Activated T-cell treated with anti-CD3 and anti-CD28 coated beads, Interleukin-2, amount 50 U/mL, for 48 hours (primary cell): ENCODE results near the gene ALS2CL.
"Not testable (repeated sequence)": the region's sequence is repeated elsewhere in the genome, so short reads cannot be mapped to it uniquely, and the experiment has no call there.

Experiments
- DNase-seq, 2 experiments: peaks; one replicate each; pipeline ENCODE4 v3.0.0-alpha.2; 2020

Gene ALS2CL

DNA sequence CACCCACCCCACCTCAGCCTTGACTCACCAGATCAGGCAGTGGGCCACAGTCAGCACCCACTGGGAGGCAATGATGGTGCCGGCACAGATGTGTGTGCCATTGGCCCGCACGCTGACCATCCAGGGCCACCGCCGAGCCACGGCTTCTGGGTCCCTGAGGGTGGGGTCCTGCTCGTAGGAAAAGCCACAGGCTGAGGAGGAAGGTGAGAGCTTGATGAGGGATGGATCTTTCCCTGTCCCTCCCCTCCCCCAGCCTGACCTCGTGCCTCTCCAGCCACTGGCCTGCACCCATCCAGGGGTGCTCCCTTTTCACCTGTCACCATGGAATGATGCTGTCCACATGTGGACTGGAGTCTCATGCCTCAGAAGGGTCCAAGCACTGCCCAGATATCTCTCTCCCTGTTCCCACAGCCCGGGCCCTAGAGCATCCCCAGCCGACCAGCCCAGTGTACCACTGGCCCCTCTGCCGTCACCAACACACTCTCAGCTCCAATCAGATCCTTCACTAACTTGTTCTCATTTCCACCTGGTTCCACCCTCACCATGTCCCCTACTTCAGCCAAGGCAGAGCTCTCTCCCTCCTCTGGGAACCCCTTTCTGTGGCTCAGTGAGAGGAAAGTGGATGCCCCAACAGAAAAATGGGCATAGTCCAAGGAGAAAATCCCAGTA is 22.2 kb upstream of the ALS2CL start:
- peak in 1 of 2 experiments; percentile 17 for DNase-seq

DNA sequence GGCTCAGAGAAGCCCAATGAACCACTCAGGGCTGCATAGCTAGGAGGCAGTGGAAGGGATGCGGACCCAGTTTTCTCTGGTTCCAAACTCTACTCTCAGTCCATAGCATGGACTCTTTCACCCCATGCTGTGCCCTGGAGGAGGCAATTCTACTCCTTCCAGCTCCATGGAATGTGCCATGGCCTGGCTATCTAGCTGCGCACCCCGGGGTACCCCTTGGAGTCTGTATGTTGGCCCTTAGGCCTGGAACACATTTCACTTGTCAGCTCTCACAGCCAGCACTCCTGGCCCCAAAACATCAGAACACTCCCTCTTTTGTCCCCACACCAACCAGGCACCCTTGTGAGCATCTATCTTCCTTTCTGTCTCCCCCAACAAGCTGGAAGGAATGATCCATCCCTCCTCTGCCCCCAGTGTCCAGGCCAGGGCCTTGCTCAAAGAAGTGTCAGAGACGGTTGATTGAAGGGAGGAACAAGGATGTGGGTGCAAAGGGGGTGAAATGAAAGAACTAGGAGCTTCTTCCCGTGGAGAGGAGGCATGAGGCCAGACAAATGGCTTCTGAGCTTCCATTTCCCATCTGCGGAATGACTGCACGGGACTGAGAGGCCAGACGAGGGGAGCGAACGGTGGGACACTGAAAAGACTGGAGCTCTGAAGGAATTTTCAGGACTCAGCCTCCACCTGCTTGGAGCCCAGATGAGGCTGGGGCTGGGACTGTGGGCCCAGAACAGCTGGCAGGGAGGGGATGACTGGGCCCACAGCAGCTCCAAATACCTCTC is 21.4 kb upstream of the ALS2CL start:
- peak in 1 of 2 experiments; percentile 16 for DNase-seq

DNA sequence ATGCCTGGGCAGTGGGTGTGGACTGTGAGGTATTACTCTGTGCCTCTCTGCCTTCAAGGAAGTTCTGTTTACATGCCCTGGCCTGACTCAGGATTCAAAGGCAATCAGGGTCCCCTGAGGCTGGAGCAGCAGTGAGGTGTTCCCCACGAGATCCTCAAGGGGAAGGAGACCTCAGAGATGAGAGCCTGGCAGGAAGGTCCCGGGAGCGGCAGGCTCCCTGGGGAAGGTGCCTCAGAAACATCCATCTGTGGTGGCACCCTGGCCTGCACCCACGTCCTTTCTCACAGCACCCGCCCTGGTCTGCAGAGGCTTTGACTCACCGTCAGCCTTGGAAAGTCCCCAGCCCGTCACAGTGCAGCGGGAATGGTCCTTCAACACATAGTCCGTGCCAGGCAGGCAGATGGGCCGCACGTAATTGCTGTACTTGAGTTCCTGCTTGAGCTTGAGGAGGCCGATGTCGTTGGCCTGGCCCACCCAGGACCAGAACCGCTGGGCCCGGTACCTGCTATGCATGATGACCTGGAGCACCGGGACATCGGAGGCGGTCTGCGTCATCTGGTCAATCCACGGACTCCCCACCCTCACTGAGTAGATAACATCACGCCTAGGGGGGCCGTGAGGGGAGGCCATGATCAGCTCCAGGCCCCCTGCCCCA is 20.5 kb upstream of the ALS2CL start:
- DNase-seq: peak; percentile 65 to 72

DNA sequence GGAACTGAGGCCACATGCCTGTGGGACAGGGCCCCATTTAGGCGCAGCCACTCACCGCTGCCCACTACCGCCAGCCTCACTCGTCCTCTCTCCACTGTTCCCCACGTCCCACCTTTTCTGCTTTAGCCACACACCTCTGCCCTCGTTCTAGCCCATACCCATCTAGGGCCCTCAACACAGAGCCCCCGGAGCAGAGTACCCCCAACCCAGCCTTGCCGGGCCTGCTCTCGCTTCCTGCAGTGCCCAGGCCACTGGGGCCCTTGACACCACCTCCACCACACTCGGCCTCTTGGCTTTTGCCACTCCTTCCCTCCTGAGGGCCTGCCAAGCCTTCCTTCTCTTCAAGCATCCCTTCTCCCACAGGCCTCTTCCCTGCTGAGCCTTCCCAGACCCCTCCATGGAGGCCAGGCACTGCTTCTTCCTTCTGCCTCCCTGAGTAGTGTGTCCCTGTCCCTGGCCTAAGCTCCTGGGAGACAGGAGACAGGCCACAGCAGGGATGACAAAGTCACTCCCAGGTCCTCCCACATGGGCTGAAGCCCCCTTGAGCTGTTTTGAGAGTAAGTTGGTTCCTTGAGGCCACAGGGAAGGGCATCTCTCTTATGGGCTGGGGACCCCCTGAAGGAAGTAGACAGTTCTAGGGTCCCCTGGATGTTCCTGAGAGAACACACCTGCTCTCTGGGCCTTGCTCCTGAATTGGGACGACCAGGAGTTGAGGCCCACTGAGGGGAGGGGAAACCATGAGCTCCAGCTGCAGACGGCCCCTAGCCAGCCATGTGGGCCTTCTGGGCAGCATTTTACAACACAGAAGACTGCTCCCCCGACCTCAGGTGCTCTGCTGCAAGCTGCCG is 19.8 kb upstream of the ALS2CL start:
- peak; percentile 11 to 14 for DNase-seq

DNA sequence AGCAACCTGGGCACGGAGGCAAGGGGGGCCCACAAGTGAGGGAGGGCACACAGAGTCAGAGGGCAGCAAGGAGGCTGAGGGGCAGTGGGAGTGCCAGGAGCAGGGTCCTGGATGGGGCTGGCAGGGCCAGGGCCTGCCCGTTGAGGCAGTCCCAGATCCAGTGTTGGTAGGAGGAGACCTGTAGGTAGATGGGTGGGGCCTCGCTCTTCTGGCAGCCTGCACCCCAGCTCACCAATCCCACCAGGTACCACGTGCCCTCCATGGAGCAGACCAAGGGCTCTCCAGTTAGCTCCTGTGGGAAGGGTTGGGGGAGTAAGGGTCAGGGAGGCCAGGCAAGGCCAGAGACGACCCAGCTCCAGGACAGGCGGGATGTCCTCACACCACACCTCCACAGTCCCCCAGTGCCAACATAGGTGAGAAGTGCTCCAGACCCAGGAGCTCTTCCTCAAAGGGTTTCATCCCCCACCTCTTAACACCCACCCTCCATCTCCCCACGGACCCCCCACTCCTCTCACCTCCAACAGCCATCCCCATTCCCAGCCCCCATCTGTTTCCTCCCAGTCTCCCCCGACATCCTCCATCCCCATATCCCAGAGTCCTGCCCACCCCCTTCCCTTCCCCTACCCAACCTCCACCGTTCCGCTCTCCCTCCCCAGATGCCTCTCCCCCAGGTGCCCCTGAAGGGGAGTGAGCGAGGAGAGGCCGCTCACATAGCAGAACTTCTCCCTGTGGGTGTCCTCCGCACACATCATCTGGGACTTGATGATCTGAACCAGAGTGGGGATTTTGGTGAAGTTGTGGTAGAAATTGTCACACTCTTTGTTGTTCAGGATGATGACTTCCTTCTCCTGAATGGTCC is 18.9 kb upstream of the ALS2CL start:
- DNase-seq: peak; percentile 9 to 11

DNA sequence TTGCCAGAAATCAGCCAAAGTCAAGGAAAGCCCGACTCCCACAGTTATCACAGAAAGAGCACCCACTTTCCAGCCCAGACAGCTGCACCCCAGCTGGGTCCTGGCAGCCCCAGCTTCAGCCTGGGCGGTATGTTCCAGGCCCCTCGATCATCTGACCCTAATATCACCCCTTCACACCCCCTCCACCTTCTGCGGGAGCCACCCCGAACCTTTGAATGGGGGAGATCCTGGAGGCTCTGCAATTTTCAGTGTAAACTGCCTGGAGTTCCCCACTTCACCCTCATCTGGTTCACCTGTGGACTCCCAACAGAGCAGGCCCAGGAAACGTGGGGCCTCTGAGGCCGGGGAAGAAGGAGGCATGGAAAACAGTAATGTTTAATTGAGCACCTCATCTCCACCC is 18.3 kb upstream of the ALS2CL start:
- DNase-seq: peak in 1 of 2 experiments; percentile 9

DNA sequence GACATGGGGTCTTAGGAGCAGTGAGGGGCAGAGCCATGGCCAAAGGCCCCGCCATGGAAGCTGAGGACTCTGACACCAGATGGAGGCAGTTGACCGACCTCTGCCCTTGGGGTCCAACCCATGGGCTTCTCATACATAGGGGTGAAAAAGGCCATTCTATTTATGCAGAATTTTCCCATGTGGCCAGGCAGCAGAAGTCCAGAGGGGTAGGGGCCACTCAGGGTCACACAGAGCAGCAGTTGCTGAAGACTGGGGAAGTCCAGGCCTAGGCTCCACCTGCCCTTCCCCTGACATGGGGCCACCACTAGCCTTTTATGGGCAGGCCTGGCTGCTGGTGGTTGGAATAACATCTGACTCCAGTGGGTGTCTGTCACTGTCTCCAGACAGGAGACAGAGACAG is 17.8 kb upstream of the ALS2CL start:
- peak in 1 of 2 experiments; percentile 11 for DNase-seq

DNA sequence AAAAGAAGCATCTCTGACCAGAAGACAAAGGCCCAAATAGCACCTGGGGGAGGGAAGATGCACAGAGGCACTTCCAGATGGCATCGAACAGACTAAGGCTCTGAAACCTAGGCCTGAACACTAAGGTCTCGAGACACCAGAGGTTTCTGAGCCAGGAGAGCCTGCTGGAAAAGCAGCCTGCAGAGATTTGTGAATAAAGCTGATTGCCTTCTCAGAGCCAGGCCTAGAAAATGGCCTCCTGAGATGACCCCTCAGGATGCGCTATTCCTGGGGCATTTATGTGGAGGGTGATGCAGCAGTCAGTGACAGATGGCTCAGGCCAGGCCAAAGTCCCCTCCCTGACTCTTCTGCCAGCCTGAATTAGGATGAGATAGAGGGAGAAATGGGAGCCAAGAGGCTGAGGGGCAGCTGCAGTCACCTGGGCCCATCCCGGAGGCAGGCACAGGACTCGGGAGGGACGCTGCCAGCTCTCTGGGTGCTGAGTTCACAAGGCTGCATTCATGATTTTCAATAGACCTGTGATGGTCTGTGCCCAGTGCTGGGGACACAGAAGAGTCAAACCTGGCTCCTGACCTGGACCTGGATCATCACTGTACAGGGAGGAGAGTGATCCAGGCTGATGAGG is 17.3 kb upstream of the ALS2CL start:
- DNase-seq: no peak

DNA sequence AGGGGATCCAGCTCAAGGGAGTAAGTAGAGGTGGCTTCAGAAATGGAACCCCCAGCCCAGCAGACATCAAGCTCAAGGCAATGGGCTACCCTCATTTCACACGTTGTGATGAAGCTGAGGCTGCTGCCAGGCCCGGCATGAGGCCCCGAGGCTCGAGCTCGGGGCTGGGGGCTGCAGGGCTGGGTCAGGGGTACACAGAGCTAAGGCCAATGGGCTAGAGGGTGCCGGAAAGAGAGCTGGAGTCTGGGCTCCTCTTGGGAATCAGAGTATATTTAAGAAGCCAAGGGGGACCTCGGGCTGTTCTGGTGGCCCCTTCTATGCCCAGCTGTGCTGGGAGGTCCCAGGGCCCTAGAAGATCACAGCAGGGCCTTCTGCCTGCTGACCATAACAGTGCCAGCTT is 16.8 kb upstream of the ALS2CL start:
- no peak for DNase-seq

DNA sequence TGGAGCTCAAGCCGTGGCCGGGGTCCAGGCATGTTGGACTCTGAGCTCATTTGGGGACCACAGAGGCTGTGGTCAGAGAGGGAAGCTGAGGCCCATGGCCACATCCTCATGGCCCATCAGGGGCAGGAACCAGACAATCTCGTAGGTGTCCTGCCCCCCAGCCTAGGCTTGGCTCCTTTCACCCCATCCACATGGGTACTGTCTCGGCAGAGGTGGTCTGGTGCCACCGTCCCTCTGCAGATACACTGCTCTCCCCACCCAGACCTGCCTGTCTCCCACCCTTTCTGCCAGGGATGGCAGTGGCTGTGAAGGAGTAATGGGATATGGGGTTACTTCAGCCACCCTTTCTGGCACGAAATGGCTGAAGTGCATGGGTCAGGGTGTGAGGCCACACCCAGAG is 16.2 kb upstream of the ALS2CL start:
- no peak for DNase-seq

DNA sequence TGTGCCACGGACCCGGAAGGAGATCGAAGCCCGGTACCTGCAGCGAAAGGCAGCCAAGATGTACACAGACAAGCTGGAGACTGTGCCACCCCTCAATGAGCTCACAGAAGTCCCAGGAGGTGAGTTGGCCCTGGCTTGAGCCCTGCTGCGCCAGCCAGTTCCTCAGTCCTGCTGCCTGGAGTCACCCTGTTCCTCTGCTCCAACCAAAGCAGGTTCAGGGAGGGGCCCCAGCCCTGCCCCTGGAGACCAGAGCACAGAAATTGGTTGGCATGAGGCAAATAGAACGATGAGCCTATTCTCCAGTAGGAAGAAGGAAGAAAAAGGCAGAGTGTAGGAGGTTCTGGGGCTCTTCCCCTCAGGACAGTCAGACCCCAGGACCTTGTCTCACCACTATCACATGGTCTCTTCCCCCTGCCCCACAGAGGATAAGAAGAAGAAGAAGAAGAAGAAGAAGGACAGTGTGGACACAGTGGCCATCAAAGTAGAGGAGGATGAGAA is 15.7 kb upstream of the ALS2CL start:
- no peak for DNase-seq

DNA sequence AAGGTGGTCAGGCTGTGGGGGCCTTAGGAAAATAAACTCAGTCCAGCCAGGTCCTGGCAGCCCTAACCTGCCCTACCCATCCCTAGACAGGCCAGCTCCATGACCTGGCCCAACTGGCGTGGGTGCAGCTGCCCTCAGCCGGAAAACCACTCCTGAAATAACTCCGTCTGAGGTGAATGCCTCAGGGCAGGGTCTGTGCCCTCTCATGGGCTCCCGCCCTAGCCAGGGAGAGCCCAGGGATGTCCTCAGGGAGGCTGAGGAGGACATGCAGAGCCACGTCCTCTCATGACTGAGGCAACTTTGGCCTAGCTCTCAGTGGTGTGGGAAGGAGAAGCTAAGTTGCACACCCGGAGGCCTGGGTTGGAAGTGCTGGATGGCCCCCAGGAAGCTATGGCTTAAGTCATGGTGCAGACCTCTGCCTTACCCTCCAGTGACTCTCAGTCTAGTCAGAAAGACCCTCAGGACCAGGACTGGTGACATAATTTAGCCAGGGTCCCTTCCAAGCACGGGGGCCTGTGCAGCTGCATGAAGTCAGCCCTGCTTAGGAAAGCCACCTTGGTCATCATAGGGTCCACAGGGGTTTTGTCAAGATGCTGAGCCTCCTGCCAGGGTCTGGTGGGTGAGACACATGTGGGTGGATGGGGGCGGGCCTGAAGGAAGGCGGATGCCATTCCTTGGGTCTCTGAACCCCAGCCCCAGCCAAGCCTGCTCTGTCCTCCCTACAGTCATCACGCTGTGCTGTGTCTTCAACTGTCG is 15.1 kb upstream of the ALS2CL start:
- DNase-seq: no peak

DNA sequence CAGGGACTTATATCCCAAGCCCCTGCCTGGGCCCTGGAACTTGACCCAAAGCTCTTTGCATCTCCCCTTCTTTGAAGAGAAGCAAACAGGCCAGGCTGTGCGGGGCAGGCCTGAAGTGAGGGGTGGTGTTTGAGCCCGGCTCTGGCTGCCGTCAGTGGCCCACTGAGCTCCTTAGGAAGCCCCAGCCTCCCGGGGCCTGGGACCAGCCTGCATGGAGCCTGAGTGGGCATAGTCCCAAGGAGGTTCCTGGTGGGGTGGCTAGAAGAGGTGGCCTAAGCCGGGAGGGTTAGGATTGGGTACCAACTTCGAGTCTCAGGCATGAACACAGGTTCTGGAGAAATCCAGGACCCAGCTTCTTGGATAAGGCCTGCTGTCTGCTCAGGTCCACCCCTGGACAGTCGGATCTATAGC is 14.1 kb upstream of the ALS2CL start:
- no peak for DNase-seq

DNA sequence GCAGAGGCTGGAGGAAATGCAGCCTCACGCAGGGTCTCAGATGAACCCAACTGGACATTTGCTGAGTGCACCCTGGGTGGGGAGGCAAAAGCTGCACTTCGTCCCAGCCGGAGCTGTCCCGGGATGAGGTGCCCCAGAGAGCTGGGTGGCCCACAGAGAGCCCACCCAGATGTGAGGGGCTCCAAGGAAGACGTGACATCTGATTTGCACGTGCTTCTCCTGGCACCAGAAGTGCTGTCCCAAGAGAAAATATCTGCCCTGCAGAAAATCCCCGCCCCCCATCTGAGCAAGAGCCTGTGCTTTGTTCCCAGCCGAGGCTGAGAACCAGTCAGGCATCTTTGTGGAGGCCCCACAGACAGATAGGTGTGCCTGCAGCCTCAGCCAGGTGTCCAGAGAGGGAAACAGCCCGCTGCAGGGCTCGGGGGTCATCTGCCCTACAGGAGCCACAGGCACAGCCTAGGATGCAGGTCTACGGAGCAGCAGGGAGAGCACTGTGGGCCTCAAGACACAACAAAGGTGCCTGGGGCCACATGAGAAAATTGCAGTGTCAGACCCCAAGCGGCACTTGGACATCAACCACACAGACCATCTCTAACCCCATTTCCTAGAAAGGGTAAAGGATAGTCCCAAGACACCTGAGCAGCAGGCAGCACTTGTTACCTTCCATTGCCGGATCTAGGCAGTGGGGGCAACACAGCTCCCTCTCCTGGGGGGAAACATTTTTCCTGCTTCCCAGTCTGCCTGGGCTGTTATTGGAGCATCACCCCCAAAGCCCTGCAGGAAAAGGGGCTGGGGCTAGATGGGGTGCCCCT is 13.5 kb upstream of the ALS2CL start:
- no peak for DNase-seq

DNA sequence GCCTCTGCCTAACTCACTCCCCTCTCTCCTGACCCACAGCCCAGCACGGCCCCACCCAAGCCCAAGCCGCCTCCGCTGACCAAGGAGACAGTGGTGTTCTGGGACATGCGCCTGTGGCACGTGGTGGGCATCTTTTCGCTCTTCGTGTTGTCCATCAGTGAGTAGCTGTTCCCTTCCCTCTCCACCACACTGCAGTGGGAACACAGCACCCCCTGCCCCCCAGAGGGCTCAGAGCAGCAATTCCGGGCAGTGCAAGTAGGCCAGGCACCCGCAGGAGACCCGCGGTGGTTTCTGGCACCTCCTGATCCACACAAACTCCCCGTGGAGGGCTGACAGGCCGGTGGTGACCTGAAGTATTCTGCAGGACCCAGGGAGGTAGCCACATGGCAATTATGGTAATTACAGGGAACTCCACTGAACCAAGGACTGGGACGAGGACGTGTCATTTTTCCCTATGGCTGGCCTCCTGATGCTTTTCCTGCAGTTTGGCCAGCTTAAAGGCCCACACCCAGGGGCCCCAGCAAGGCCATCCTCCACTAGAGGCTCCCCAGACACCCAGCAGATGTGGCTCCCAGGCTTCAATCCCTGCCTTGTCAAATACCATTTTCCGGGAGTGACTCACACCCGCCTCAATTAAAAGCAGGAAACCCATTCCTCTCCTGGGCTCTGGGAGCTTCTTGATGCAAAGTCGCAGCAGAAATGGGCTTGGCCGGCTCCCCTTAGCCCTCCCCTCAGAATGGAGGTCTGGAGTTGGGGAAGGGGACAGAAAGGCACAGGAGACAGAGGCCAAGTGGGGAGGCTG is 12.5 kb upstream of the ALS2CL start:
- no peak for DNase-seq

DNA sequence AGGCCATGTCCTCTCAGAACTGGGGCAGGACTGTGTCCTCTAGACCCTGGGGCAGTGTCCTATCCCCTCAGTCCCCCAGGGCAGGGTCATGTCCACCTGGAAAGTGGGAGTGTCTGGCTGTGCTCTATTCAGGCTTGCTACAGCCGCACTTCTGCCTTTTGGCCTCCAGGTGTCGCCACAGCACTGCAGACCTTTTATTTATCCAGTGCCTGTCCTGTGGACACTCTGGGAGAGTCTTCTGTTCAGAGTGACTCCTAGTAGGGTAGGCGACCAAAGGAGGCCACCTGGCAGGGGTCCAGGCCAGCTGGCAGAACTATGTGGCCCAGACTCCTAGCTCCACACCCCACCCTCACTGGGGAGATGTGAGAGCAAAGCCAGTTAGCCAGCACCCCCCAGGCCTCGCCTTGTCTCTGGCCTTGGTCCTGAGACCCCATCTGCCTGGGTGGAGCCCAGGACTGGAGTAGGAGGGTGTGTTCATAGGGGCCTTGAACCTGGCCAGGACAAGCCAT is 11.6 kb upstream of the ALS2CL start:
- DNase-seq: peak; percentile 82

DNA sequence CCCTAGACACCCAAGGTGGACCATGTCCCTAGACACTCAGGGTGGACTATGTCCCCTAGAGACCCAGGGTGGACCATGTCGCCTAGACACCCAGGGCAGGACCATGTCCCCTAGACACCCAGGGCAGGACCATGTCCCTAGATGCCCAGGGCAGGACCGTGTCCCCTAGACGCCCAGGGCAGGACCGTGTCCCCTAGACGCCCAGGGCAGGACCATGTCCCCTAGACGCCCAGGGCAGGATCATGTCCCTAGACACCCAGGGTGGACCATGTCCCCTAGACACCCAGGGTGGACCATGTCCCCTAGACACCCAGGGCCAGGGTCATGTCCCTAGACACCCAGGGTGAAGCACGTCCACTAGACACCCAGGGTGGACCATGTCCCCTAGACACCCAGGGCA is 10.9 kb upstream of the ALS2CL start:
- DNase-seq: not testable (repeated sequence)

DNA sequence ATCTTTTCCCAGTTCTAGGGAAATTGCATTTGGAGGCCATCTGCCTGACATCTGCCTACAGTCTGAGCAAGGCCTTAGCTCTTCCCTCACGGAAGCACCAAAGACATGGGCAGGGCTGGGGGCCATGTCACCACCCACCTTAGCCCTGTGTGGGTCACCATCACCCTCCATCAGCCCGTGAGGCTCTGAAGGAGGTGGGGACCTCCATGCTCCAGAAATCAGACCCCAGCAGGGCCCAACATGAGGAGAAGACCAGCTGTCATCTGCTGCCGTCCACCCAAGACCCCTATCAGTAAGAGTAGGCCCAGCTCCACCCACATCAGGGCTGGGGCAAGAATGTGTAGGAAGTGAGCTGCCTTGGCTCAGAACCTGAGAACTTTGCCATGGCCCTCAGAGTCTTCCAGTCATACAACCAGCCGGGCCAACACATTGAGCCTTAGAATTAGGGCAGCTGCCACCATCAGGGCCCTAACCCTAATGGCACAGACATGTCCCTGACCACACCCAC is 9.6 kb upstream of the ALS2CL start:
- DNase-seq: no peak
